ENCODE data around the gene ARPC2. TPM values are rescaled to one million over a fixed set of nuclear protein-coding genes. Genes with fewer than 3 reads are reported as not detected.

Gene ARPC2
- total RNA-seq, 1 experiment from 2014 or later = 187 TPM

Small RNA genes within 50 kb of the gene (microRNA-seq; reads per million reads assigned to microRNA genes)
- gene MIR6513 (ENCODE audit: borderline number of aligned reads) = 1.2 reads per million

Other genes starting within 250 kb of the ARPC2 start
- gene TNS1, start 214.2 kb upstream of the ARPC2 start, total RNA-seq (2021; ENCODE audit: unreplicated experiment) = 6.2 TPM
- gene RUFY4, start 147.9 kb upstream of the ARPC2 start, total RNA-seq (2021; ENCODE audit: unreplicated experiment) = 0.27 TPM
- 0.15 TPM for gene CXCR2, start 91.2 kb upstream of the ARPC2 start, total RNA-seq (2021; ENCODE audit: unreplicated experiment)
- gene CXCR1, start 50.2 kb upstream of the ARPC2 start, total RNA-seq (2021; ENCODE audit: unreplicated experiment) = not detected
- 0.27 TPM for gene GPBAR1, start 43.8 kb downstream of the ARPC2 start, total RNA-seq (2021; ENCODE audit: unreplicated experiment)
- 111 TPM for gene AAMP, start 52.9 kb downstream of the ARPC2 start, total RNA-seq (2021; ENCODE audit: unreplicated experiment)
- gene PNKD, start 53.3 kb downstream of the ARPC2 start, total RNA-seq (2021; ENCODE audit: unreplicated experiment) = 58.1 TPM
- gene TMBIM1, start 75.3 kb downstream of the ARPC2 start, total RNA-seq (2021; ENCODE audit: unreplicated experiment) = 91.0 TPM
- gene CATIP, start 139.7 kb downstream of the ARPC2 start, total RNA-seq (2021; ENCODE audit: unreplicated experiment) = 0.57 TPM
- 0.42 TPM for gene SLC11A1, start 165.1 kb downstream of the ARPC2 start, total RNA-seq (2021; ENCODE audit: unreplicated experiment)
- gene CTDSP1, start 182.7 kb downstream of the ARPC2 start, total RNA-seq (2021; ENCODE audit: unreplicated experiment) = 90.7 TPM
- gene VIL1, start 201.9 kb downstream of the ARPC2 start, total RNA-seq (2021; ENCODE audit: unreplicated experiment) = 0.49 TPM

Data from HCT116 (cell line).